Ishikawa (cell line): ENCODE measurements around the gene RMRP.

Source experiments
- CEBPB ChIP-seq: IDR thresholded peaks from 2 replicates; pipeline ENCODE4 v1.6.1; 2012
- CREB1 ChIP-seq: IDR thresholded peaks from 2 replicates; pipeline ENCODE4 v1.6.1; 2012; ENCODE audit warnings: low read depth
- EGR1 ChIP-seq: IDR thresholded peaks from 2 replicates; pipeline ENCODE4 v1.6.1; 2012
- EP300 ChIP-seq: IDR thresholded peaks from 2 replicates; pipeline ENCODE4 v1.6.1; 2012; ENCODE audit warnings: borderline replicate concordance
- FOXM1 ChIP-seq: IDR thresholded peaks from 2 replicates; pipeline ENCODE4 v1.6.1; 2012; ENCODE audit warnings: low read depth, borderline replicate concordance
- MAX ChIP-seq: IDR thresholded peaks from 2 replicates; pipeline ENCODE4 v1.6.1; 2012
- NFIC ChIP-seq: IDR thresholded peaks from 2 replicates; pipeline ENCODE4 v1.6.1; 2012
- RAD21 ChIP-seq: IDR thresholded peaks from 2 replicates; pipeline ENCODE4 v1.6.1; 2012; ENCODE audit warnings: low read depth
- REST ChIP-seq: IDR thresholded peaks from 2 replicates; pipeline ENCODE4 v1.6.1; 2012; ENCODE audit warnings: low read depth, mild to moderate bottlenecking
- TAF1 ChIP-seq: IDR thresholded peaks from 2 replicates; pipeline ENCODE4 v1.6.1; 2012; ENCODE audit warnings: low read depth, mild to moderate bottlenecking
- TCF12 ChIP-seq: IDR thresholded peaks from 2 replicates; pipeline ENCODE4 v1.6.1; 2012; ENCODE audit warnings: low read depth
- TEAD4 ChIP-seq: IDR thresholded peaks from 2 replicates; pipeline ENCODE4 v1.6.1; 2012
- USF1 ChIP-seq: IDR thresholded peaks from 2 replicates; pipeline ENCODE4 v1.6.1; 2012
- YY1 ChIP-seq: IDR thresholded peaks from 2 replicates; pipeline ENCODE4 v1.6.1; 2012; ENCODE audit warnings: low read depth
- ZBTB7A ChIP-seq: IDR thresholded peaks from 2 replicates; pipeline ENCODE4 v1.6.1; 2012; ENCODE audit warnings: low read depth

Gene RMRP

GRCh38 chr9:35705372-35705771 is 47.6 kb upstream of the RMRP start:
- TF ChIP-seq REST = no peak
- no peak for TF ChIP-seq CEBPB
- no peak for TF ChIP-seq FOXM1
- no peak for TF ChIP-seq YY1
- no peak for TF ChIP-seq TEAD4
- no peak for TF ChIP-seq ZBTB7A
- TF ChIP-seq EGR1 = no peak
- no peak for TF ChIP-seq NFIC
- TF ChIP-seq MAX = no peak
- no peak for TF ChIP-seq EP300
- no peak for TF ChIP-seq RAD21

GRCh38 chr9:35703906-35704672 is 46.3 kb upstream of the RMRP start:
- no peak for TF ChIP-seq MAX
- TF ChIP-seq NFIC = no peak
- no peak for TF ChIP-seq YY1
- no peak for TF ChIP-seq REST

DNA sequence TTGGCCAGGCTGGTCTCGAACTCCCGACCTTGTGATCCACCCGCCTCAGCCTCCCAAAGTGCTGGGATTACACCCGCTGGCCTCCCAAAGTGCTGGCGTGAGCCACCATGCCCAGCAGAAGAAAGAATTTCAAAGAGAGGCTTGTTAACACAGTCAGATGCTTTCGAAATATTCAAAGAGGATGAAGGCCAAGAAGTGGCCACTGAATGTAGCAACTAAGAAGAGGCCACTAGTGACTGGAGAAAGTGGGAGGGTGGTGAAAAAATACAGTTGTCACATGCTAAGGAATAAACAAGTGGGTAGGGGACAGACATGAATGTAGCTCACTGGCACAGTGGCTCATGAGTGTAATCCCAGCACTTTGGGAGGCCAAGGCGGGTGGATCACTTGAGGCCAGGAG is 44.9 kb upstream of the RMRP start:
- TF ChIP-seq TCF12 (no peak), MAX (no peak), EP300 (no peak), EGR1 (no peak), TAF1 (no peak), FOXM1 (no peak), RAD21 (no peak), NFIC (no peak), REST (no peak), ZBTB7A (no peak), USF1 (no peak), TEAD4 (no peak), YY1 (no peak), CREB1 (no peak)

- TF ChIP-seq ZBTB7A (no peak), CREB1 (no peak), NFIC (no peak), YY1 (no peak), TEAD4 (no peak), FOXM1 (no peak), TCF12 (no peak), MAX (no peak), REST (no peak), USF1 (no peak)
These were observed 43.1 kb upstream of the RMRP start for GRCh38 chr9:35700942-35701341.
